Trophoblast cell (in vitro differentiated cells and primary cell): Measurements from ENCODE around the gene TMOD3.

Experiments used
- DNase-seq, 2 donors: peaks; one replicate each; pipeline ENCODE4 v3.0.0-alpha.2; 2016
- H2AFZ ChIP-seq: 2 replicates; pipeline ENCODE4 v1.6.1; 2013; ENCODE audit warnings: low read length, moderate library complexity, mild to moderate bottlenecking; ENCODE audit not compliant: insufficient read depth, poor library complexity
- H2AK5ac ChIP-seq: 2 replicates; pipeline ENCODE4 v1.6.1; 2013; ENCODE audit warnings: mild to moderate bottlenecking, low read length
- H2BK120ac ChIP-seq: 2 replicates; pipeline ENCODE4 v1.6.1; 2013; ENCODE audit warnings: low read length, mild to moderate bottlenecking, moderate library complexity; ENCODE audit not compliant: insufficient read depth, poor library complexity
- H2BK12ac ChIP-seq: 2 replicates; pipeline ENCODE4 v1.6.1; 2013; ENCODE audit warnings: mild to moderate bottlenecking, low read length, moderate library complexity
- H2BK5ac ChIP-seq: 2 replicates; pipeline ENCODE4 v1.6.1; 2013; ENCODE audit warnings: low read length, low read depth, moderate library complexity, mild to moderate bottlenecking; ENCODE audit not compliant: poor library complexity
- H3K14ac ChIP-seq: 2 replicates; pipeline ENCODE4 v1.6.1; 2013; ENCODE audit warnings: mild to moderate bottlenecking, low read length
- H3K18ac ChIP-seq: 2 replicates; pipeline ENCODE4 v1.6.1; 2013; ENCODE audit warnings: mild to moderate bottlenecking, low read length
- H3K23ac ChIP-seq: 2 replicates; pipeline ENCODE4 v1.6.1; 2013; ENCODE audit warnings: low read length
- H3K27ac ChIP-seq: 2 replicates; pipeline ENCODE4 v1.5.1; 2013; ENCODE audit warnings: low read depth, mild to moderate bottlenecking, inconsistent platforms, low read length, moderate library complexity
- H3K27me3 ChIP-seq: 2 replicates; pipeline ENCODE4 v1.6.1; 2013; ENCODE audit warnings: inconsistent platforms, mild to moderate bottlenecking, low read length, moderate library complexity; ENCODE audit not compliant: insufficient read depth
- H3K36me3 ChIP-seq, 2 experiments: 1 replicate in 1 of 2; 2 replicates in 1 of 2; pipeline ENCODE4 v1.6.1; 2013; ENCODE audit warnings: low read length in 2 of 2, mild to moderate bottlenecking in 2 of 2, moderate library complexity in 1 of 2; ENCODE audit not compliant: insufficient read depth in 2 of 2, control insufficient read depth in 1 of 2
- H3K4ac ChIP-seq: 2 replicates; pipeline ENCODE4 v1.6.1; 2013; ENCODE audit warnings: low read depth, mild to moderate bottlenecking, low read length, moderate library complexity
- H3K4me1 ChIP-seq, 2 experiments: 1 replicate in 1 of 2; 2 replicates in 1 of 2; pipeline ENCODE4 v1.6.1; 2013; ENCODE audit warnings: low read length in 2 of 2, mild to moderate bottlenecking in 2 of 2, moderate library complexity in 1 of 2; ENCODE audit not compliant: insufficient read depth in 2 of 2, control insufficient read depth in 1 of 2
- H3K4me2 ChIP-seq: 2 replicates; pipeline ENCODE4 v1.6.1; 2013; ENCODE audit warnings: inconsistent platforms, mild to moderate bottlenecking, low read length, moderate library complexity
- H3K4me3 ChIP-seq: 2 replicates; pipeline ENCODE4 v1.5.1; 2013; ENCODE audit warnings: mild to moderate bottlenecking, low read depth, low read length, inconsistent platforms
- H3K79me1 ChIP-seq: one replicate; pipeline ENCODE4 v1.6.1; 2013; ENCODE audit warnings: low read length
- H3K79me2 ChIP-seq: 2 replicates; pipeline ENCODE4 v1.6.1; 2013; ENCODE audit warnings: low read length, mild to moderate bottlenecking; ENCODE audit not compliant: control insufficient read depth, insufficient read depth, poor library complexity
- H3K9ac ChIP-seq: 2 replicates; pipeline ENCODE4 v1.6.1; 2013; ENCODE audit warnings: mild to moderate bottlenecking, low read length
- H3K9me3 ChIP-seq: 2 replicates; pipeline ENCODE4 v1.6.1; 2013; ENCODE audit warnings: low read depth, mild to moderate bottlenecking, control low read depth, inconsistent platforms, low read length; ENCODE audit not compliant: insufficient read depth
- H4K12ac ChIP-seq: 2 replicates; pipeline ENCODE4 v1.6.1; 2013; ENCODE audit warnings: low read depth, mild to moderate bottlenecking, low read length, moderate library complexity
- H4K8ac ChIP-seq: 2 replicates; pipeline ENCODE4 v1.6.1; 2013; ENCODE audit warnings: low read depth, mild to moderate bottlenecking, low read length, moderate library complexity
- H4K91ac ChIP-seq: one replicate; pipeline ENCODE4 v1.6.1; 2013; ENCODE audit warnings: low read depth, mild to moderate bottlenecking, low read length, moderate library complexity
- WGBS: extraction: QIAGEN DNeasy Blood & Tissue Kit; methylation state at CpG from one replicate; pipeline ENCODE4 v1.1.7; 2013; ENCODE audit warnings: missing lambda C conversion rate; ENCODE audit not compliant: insufficient read length, insufficient coverage; ENCODE audit errors: extremely low coverage; 5-methylcytosine and 5-hydroxymethylcytosine counted together

Gene TMOD3

GRCh38 chr15:51878446-51879386 is 49.3 kb downstream of the TMOD3 start:
- H2BK120ac ChIP-seq = no peak overlapping the region
- no peak overlapping the region for H2AK5ac ChIP-seq
- no peak overlapping the region for H4K8ac ChIP-seq
- no peak overlapping the region for H3K14ac ChIP-seq
- no peak overlapping the region for H3K27ac ChIP-seq
- no peak overlapping the region for H2AFZ ChIP-seq
- no CpG with 5 or more reads among the region's 1 CpG for WGBS
- peaks cover 0 to 6% of the 10 kb centered on the region in 2 experiments for H3K36me3 ChIP-seq
- no peak overlapping the region for H2BK5ac ChIP-seq
- no peak overlapping the region for H3K4me2 ChIP-seq
- DNase-seq = peak in 1 of 2 donors; percentile 69
- no peak overlapping the region for H4K12ac ChIP-seq
- H3K79me1 ChIP-seq = no peaks in the 10 kb centered on the region
- H2BK12ac ChIP-seq = no peak overlapping the region
- no peaks in the 10 kb centered on the region for H3K27me3 ChIP-seq
- H3K79me2 ChIP-seq = no peaks in the 10 kb centered on the region
- no peak overlapping the region for H4K91ac ChIP-seq
- no peak overlapping the region for H3K9ac ChIP-seq
- H3K4ac ChIP-seq = no peak overlapping the region
- no peak overlapping the region for H3K23ac ChIP-seq
- H3K4me3 ChIP-seq = no peak overlapping the region
- H3K4me1 ChIP-seq = peaks cover 0 to 3% of the 10 kb centered on the region in 2 experiments
- H3K9me3 ChIP-seq = no peaks in the 10 kb centered on the region
- no peak overlapping the region for H3K18ac ChIP-seq

DNA sequence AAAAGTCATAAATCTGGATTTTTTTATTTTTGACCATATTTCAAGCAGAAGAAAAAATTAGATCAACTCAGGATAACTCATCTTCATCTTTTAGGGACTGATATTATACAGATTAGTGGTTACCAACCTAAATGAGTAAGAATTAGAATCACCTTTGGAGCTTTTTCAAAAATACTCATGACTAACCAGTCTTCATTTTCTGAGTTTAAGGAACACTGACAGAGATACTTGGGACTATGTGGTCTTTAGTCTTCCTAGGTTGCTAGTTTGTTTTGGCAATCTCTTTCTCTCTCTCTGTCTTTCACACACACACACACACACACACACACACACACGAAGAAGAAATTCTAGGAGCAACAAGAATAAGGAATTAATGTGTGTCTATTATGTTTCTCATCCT is 50.1 kb downstream of the TMOD3 start:
- Histone ChIP-seq H3K79me1 (no peaks in the 10 kb centered on the region), H2BK12ac (no peak overlapping the region), H2AK5ac (no peak overlapping the region), H2BK5ac (no peak overlapping the region), H3K18ac (no peak overlapping the region), H3K4me2 (no peak overlapping the region), H3K9ac (no peak overlapping the region), H3K27me3 (no peaks in the 10 kb centered on the region), H3K4ac (no peak overlapping the region), H4K91ac (no peak overlapping the region), H3K9me3 (no peaks in the 10 kb centered on the region), H3K4me3 (no peak overlapping the region), H4K12ac (no peak overlapping the region), H4K8ac (no peak overlapping the region), H2BK120ac (no peak overlapping the region), H3K4me1 (peaks cover 0 to 3% of the 10 kb centered on the region in 2 experiments), H3K14ac (no peak overlapping the region), H2AFZ (no peak overlapping the region), H3K79me2 (no peaks in the 10 kb centered on the region), H3K27ac (no peak overlapping the region), H3K23ac (no peak overlapping the region), H3K36me3 (peaks cover 0 to 6% of the 10 kb centered on the region in 2 experiments)
- no CpG with 5 or more reads among the region's 1 CpG for WGBS
- peak in 1 of 2 donors; percentile 40 for DNase-seq

GRCh38 chr15:51883271-51883837 is 53.9 kb downstream of the TMOD3 start:
- peaks cover 0 to 2% of the 10 kb centered on the region in 2 experiments for H3K36me3 ChIP-seq
- no peak overlapping the region for H3K4me2 ChIP-seq

GRCh38 chr15:51884041-51884440 is 54.6 kb downstream of the TMOD3 start:
- Histone ChIP-seq H3K79me1 (no peaks in the 10 kb centered on the region), H2BK12ac (no peak overlapping the region)

More at GRCh38 chr15:51883271-51883837, 53.9 kb downstream of the TMOD3 start:
- H3K4me1 ChIP-seq = no peaks in the 10 kb centered on the region
- H3K18ac ChIP-seq = no peak overlapping the region
- DNase-seq = peak in 1 of 2 donors; percentile 43
- no peak overlapping the region for H3K23ac ChIP-seq
- no peak overlapping the region for H2BK120ac ChIP-seq
- H3K79me1 ChIP-seq = no peaks in the 10 kb centered on the region
- H3K27ac ChIP-seq = no peak overlapping the region
- no peak overlapping the region for H3K9ac ChIP-seq
- 100% methylated on average over 1 of the region's 2 CpGs for WGBS
- no peaks in the 10 kb centered on the region for H3K79me2 ChIP-seq
- no peaks in the 10 kb centered on the region for H3K27me3 ChIP-seq
- no peak overlapping the region for H3K4me3 ChIP-seq
- no peak overlapping the region for H3K14ac ChIP-seq
- no peak overlapping the region for H4K8ac ChIP-seq
- no peak overlapping the region for H2AK5ac ChIP-seq
- no peak overlapping the region for H2BK12ac ChIP-seq
- no peak overlapping the region for H3K4ac ChIP-seq
- H4K12ac ChIP-seq = no peak overlapping the region
- H2BK5ac ChIP-seq = no peak overlapping the region
- H3K9me3 ChIP-seq = peaks cover 3% of the 10 kb centered on the region
- no peak overlapping the region for H2AFZ ChIP-seq
- H4K91ac ChIP-seq = no peak overlapping the region

More at GRCh38 chr15:51884041-51884440, 54.6 kb downstream of the TMOD3 start:
- H3K36me3 ChIP-seq = peaks cover 0 to 2% of the 10 kb centered on the region in 2 experiments
- H2BK120ac ChIP-seq = no peak overlapping the region
- no peak overlapping the region for H3K23ac ChIP-seq
- no peaks in the 10 kb centered on the region for H3K27me3 ChIP-seq
- H3K4me1 ChIP-seq = no peaks in the 10 kb centered on the region
- no peak overlapping the region for H2AFZ ChIP-seq
- peaks cover 3% of the 10 kb centered on the region for H3K9me3 ChIP-seq
- H3K18ac ChIP-seq = no peak overlapping the region
- H2AK5ac ChIP-seq = no peak overlapping the region
- no peak overlapping the region for H3K4ac ChIP-seq
- H3K9ac ChIP-seq = no peak overlapping the region
- H4K12ac ChIP-seq = no peak overlapping the region
- no peak overlapping the region for H3K27ac ChIP-seq
- H2BK5ac ChIP-seq = no peak overlapping the region
- H4K8ac ChIP-seq = no peak overlapping the region
- H3K4me2 ChIP-seq = no peak overlapping the region
- DNase-seq = no peak
- no peaks in the 10 kb centered on the region for H3K79me2 ChIP-seq
- WGBS = no CpG with 5 or more reads among the region's 1 CpG
- H4K91ac ChIP-seq = no peak overlapping the region
- no peak overlapping the region for H3K4me3 ChIP-seq
- H3K14ac ChIP-seq = no peak overlapping the region
